GM10248 (cell line): ENCODE measurements around the gene CCDC30.

Experiments used
- CTCF ChIA-PET: fragments of 300-600 bp; sonication (Branson Sonifier 250); formaldehyde crosslinking; extraction: SDS; loops from one replicate; lab custom pipeline; 2021; ENCODE audit warnings: antibody characterized with exemption; lab: Yijun Ruan, JAX
- POLR2A ChIA-PET: fragments of 350-650 bp; sonication (Branson Sonifier 250); formaldehyde crosslinking; extraction: SDS; loops from one replicate; lab custom pipeline; 2020; ENCODE audit warnings: antibody characterized with exemption; lab: Yijun Ruan, JAX
- DNase-seq: peaks from one replicate; pipeline ENCODE4 v3.0.0; 2012; ENCODE audit errors: extremely low spot score
- TF ChIP-seq, protein P1 (sequence below): IDR thresholded peaks from 2 replicates; pipeline ENCODE4 v1.5.1; 2012; ENCODE audit warnings: mild to moderate bottlenecking, low read depth; ENCODE audit errors: extremely low read depth, missing control alignments, control extremely low read depth

The CCDC30 gene

GRCh38 chr1:42454403-42454802 is 8.7 kb upstream of the CCDC30 start:
- CTCF ChIA-PET: interaction anchor here (1.3 kb wide), 1 partner anchor 313 kb away, joined by 3 read pairs; the partner anchor contains the start of gene C1orf50
- POLR2A ChIA-PET: no interaction called here
- no peak for DNase-seq
- TF ChIP-seq, protein P1, sequence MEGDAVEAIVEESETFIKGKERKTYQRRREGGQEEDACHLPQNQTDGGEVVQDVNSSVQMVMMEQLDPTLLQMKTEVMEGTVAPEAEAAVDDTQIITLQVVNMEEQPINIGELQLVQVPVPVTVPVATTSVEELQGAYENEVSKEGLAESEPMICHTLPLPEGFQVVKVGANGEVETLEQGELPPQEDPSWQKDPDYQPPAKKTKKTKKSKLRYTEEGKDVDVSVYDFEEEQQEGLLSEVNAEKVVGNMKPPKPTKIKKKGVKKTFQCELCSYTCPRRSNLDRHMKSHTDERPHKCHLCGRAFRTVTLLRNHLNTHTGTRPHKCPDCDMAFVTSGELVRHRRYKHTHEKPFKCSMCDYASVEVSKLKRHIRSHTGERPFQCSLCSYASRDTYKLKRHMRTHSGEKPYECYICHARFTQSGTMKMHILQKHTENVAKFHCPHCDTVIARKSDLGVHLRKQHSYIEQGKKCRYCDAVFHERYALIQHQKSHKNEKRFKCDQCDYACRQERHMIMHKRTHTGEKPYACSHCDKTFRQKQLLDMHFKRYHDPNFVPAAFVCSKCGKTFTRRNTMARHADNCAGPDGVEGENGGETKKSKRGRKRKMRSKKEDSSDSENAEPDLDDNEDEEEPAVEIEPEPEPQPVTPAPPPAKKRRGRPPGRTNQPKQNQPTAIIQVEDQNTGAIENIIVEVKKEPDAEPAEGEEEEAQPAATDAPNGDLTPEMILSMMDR: no peak

DNA sequence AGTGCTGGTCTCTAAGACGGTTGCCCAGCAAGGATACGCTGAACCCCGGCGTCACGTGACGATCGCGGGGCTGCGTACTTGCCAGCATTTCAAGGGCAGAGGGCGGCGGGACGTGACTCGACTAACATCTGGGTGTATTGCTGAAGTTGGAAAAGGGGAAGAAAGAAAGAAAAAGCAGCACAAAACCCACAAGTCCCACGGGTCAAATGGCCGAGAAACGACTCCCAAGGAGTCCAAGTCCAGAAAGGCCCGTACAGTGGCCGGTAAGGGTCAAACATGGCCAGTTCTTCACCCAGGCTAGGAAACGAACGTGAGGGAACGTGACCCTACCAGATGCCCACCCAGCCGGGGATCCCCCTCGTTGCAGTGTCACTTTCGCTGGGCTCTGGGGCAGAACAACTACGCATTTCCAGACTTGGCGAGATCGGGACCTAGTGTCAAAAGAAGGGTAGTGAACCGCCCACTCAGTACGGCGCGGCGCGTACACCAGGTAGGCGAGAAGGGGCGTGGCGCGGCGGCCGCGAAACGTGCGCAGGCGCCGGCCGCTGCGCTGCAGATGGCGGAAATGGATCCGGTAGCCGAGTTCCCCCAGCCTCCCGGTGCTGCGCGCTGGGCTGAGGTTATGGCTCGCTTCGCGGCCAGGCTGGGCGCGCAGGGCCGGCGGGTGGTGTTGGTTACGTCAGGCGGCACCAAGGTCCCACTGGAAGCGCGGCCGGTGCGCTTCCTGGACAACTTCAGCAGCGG is 6.9 kb upstream of the CCDC30 start, which contains the start of the genes PPCS and ZMYND12:
Gene PPCS, plus strand, starts transcription at position 534 of the 744 bp plus-strand sequence. Its CDS starts 23 bp downstream, at position 557.
Gene ZMYND12, minus strand, starts transcription at position 13 of the 744 bp plus-strand sequence. CDS start 25 bp downstream, outside the sequence.
- ChIA-PET POLR2A (interaction anchor here (0.6 to 1.0 kb wide), 2 partner anchors 202 to 1307 kb away, joined by 3 read pairs; partner anchors contain the start of gene PPIH), CTCF (interaction anchor here (1.3 kb wide), 1 partner anchor 11 kb away, joined by 4 read pairs; no protein-coding TSS in a partner anchor)
- peak; percentile 93 for DNase-seq
- TF ChIP-seq, protein P1: no peak

DNA sequence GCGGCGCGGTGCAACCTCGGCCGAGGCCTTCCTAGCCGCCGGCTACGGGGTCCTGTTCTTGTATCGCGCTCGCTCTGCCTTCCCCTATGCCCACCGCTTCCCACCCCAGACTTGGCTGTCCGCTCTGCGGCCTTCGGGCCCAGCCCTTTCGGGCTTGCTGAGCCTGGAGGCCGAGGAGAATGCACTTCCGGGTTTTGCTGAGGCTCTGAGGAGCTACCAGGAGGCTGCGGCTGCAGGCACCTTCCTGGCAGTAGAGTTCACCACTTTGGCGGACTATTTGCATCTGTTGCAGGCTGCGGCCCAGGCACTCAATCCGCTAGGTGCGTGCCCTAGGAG is 6.4 kb upstream of the CCDC30 start:
- TF ChIP-seq, protein P1: no peak
- ChIA-PET POLR2A (interaction anchor here (0.6 to 1.0 kb wide), 2 partner anchors 201 to 1306 kb away, joined by 3 read pairs; partner anchors contain the start of gene PPIH), CTCF (interaction anchor here (0.8 to 1.3 kb wide), 2 partner anchors 9 to 11 kb away, joined by 4 read pairs; no protein-coding TSS in a partner anchor)
- DNase-seq: peak; percentile 76

DNA sequence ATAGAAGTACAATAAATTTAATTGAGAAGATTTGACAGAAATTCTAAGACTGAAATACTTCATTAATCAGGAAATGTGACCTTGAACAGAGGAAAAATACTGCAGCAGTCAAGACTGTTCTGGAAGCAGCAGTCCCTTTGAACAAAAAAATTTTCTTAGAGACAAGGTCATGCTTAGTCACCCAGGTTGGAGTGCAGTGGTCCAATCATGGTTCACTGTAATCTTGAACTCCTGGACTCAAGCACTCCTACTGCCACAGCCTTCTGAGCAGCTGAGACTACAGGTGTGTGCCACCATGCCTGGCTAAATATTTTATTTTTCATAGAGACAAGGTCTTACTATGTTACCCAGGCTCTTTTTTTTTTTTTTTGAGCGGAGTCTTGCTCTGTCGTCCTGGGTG is 1.9 kb upstream of the CCDC30 start:
- TF ChIP-seq, protein P1: no peak
- DNase-seq: no peak
- ChIA-PET CTCF (no interaction called here), POLR2A (no interaction called here)

DNA sequence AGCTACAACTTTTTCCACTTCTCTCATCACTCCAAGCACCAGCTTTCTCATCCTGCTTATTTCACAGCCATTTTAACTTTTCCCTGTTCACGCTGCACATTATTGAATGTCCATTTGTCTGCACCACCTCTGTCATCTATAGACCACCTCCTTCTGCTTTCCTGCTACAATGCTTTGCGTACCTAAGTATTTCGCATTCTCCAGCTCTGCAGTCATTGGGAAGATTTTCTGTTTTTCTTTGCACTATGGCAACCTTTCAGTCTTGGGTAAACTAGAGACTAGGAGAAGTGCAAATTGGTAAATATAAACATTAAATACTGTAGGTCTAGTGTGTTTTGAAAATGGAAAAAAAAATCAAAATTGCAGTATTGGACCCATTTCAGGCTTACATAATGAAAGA is 835 bp downstream of the CCDC30 start:
- DNase-seq: no peak
- CTCF ChIA-PET: interaction anchor here (1.0 to 1.6 kb wide), 3 partner anchors 9 to 291 kb away, joined by 3 to 4 read pairs (median 4); no protein-coding TSS in a partner anchor
- TF ChIP-seq, protein P1: no peak
- POLR2A ChIA-PET: no interaction called here

DNA sequence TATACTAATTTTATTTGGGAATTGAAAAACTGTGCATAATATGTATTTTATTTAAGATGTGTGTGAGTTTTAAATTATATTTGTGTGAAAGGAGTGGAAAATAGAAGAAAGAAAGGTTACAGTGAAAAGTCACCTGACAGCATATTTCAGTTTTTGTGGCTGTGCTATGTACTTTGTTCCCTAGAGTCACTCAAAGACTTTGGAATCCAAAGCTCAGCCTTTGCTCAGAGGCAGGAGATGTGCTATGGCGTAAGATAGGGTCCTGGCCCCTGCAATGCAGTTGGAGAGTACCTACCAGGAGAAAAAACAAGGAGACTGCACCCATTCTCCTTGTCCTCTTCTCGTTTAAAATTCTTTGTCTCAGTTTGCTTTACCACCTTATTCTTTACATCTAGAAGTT is 2.9 kb downstream of the CCDC30 start:
- TF ChIP-seq, protein P1: no peak
- ChIA-PET CTCF (interaction anchor here (1.0 kb wide), 1 partner anchor 9 kb away, joined by 4 read pairs; no protein-coding TSS in a partner anchor), POLR2A (no interaction called here)
- DNase-seq: no peak
